Activated naive CD8-positive, alpha-beta T cell treated with anti-CD3 and anti-CD28 coated beads, Interleukin-2, amount 50 U/mL, for 16 hours (primary cell): ENCODE results near the gene ADARB2.

ENCODE experiments used
- DNase-seq: peaks from one replicate; pipeline ENCODE4 v3.0.0-alpha.2; 2020; ENCODE audit warnings: low read depth, low spot score

ADARB2 gene

GRCh38 chr10:1736144-1736971 lies 967 bp downstream of the ADARB2 start:
- no peak for DNase-seq

- no peak for DNase-seq
Measured at GRCh38 chr10:1735562-1735961, 1.8 kb downstream of the ADARB2 start.

- DNase-seq: no peak
Measured at GRCh38 chr10:1734288-1734687, 3.0 kb downstream of the ADARB2 start.

GRCh38 chr10:1733720-1734119 lies 3.6 kb downstream of the ADARB2 start:
- DNase-seq: no peak

GRCh38 chr10:1732564-1732996 lies 4.7 kb downstream of the ADARB2 start:
- no peak for DNase-seq

GRCh38 chr10:1731592-1731991 lies 5.7 kb downstream of the ADARB2 start:
- DNase-seq: no peak

GRCh38 chr10:1729751-1730150 lies 7.6 kb downstream of the ADARB2 start:
- DNase-seq: no peak

- DNase-seq: no peak
Measured at GRCh38 chr10:1726861-1727260, 10.5 kb downstream of the ADARB2 start.

- no peak for DNase-seq
Measured at GRCh38 chr10:1724921-1725488, 12.3 kb downstream of the ADARB2 start.

GRCh38 chr10:1716839-1717238 lies 20.5 kb downstream of the ADARB2 start:
- no peak for DNase-seq

GRCh38 chr10:1715821-1716220 lies 21.5 kb downstream of the ADARB2 start:
- no peak for DNase-seq

GRCh38 chr10:1712944-1713671 lies 24.2 kb downstream of the ADARB2 start:
- DNase-seq: no peak

GRCh38 chr10:1712314-1712713 lies 25.0 kb downstream of the ADARB2 start:
- DNase-seq: no peak

GRCh38 chr10:1709161-1709560 lies 28.2 kb downstream of the ADARB2 start:
- DNase-seq: no peak

GRCh38 chr10:1708746-1709145 lies 28.6 kb downstream of the ADARB2 start:
- no peak for DNase-seq

GRCh38 chr10:1706711-1707110 lies 30.6 kb downstream of the ADARB2 start:
- DNase-seq: no peak

GRCh38 chr10:1706256-1706655 lies 31.1 kb downstream of the ADARB2 start:
- no peak for DNase-seq

GRCh38 chr10:1698185-1698584 lies 39.1 kb downstream of the ADARB2 start:
- no peak for DNase-seq

GRCh38 chr10:1696106-1696505 lies 41.2 kb downstream of the ADARB2 start:
- no peak for DNase-seq

GRCh38 chr10:1690086-1690485 lies 47.2 kb downstream of the ADARB2 start:
- no peak for DNase-seq

- no peak for DNase-seq
Measured at GRCh38 chr10:1688531-1688930, 48.8 kb downstream of the ADARB2 start.

- DNase-seq: no peak
Measured at GRCh38 chr10:1687623-1688150, 49.6 kb downstream of the ADARB2 start.
